Natural killer cell (primary cell): ENCODE results near the gene PLIN5. TPM values are rescaled to one million over a fixed set of nuclear protein-coding genes. Genes with fewer than 3 reads are reported as not detected.
"Not testable (repeated sequence)": the region's sequence is repeated elsewhere in the genome, so short reads cannot be mapped to it uniquely, and the experiment has no call there.

Experiments used
- ATAC-seq, 3 donors: fragments of 150-1000 bp in 2 of 3; fragments of 200-7000 bp in 1 of 3; cut with Tn5 transposase; 1 replicate in 1 of 3; 2 replicates in 2 of 3; pipeline ENCODE4 v1.10.0; 2021; ENCODE audit warnings: mild to moderate bottlenecking in 2 of 3, moderate library complexity in 2 of 3
- DNase-seq, 2 donors: peaks; one replicate each; pipeline versions ENCODE4 v3.0.0 to v3.0.0-alpha.2; 2013 to 2021; ENCODE audit warnings: mixed read lengths in 1 of 2
- H3K27ac ChIP-seq: one replicate; pipeline ENCODE4 v1.5.1; 2013; ENCODE audit warnings: mild to moderate bottlenecking, low read length
- H3K27me3 ChIP-seq: one replicate; pipeline ENCODE4 v1.6.1; 2013; ENCODE audit warnings: low read length; ENCODE audit not compliant: control insufficient read depth, insufficient read depth
- H3K36me3 ChIP-seq: one replicate; pipeline ENCODE4 v1.6.1; 2013; ENCODE audit warnings: low read length; ENCODE audit not compliant: control insufficient read depth, insufficient read depth
- H3K4me1 ChIP-seq: one replicate; pipeline ENCODE4 v1.6.1; 2013; ENCODE audit warnings: low read length; ENCODE audit not compliant: control insufficient read depth, insufficient read depth
- H3K4me3 ChIP-seq: one replicate; pipeline ENCODE4 v1.5.1; 2013; ENCODE audit warnings: low read length
- H3K9me3 ChIP-seq: one replicate; pipeline ENCODE4 v1.6.1; 2013; ENCODE audit warnings: low read length; ENCODE audit not compliant: control insufficient read depth, insufficient read depth
- H3K27ac Mint-ChIP-seq, 2 donors: one replicate each; pipeline ENCODE4 v1.8.0; 2022; ENCODE audit warnings: mild to moderate bottlenecking in 2 of 2, mixed read lengths in 2 of 2, moderate library complexity in 1 of 2
- H3K27me3 Mint-ChIP-seq, 2 donors: one replicate each; pipeline ENCODE4 v1.8.0; 2022; ENCODE audit warnings: low read depth in 2 of 2, mixed read lengths in 2 of 2
- H3K36me3 Mint-ChIP-seq: one replicate; pipeline ENCODE4 v1.8.0; 2022; ENCODE audit warnings: mixed read lengths
- H3K4me1 Mint-ChIP-seq, 2 donors: one replicate each; pipeline ENCODE4 v1.8.0; 2022; ENCODE audit warnings: mixed read lengths in 2 of 2
- H3K4me3 Mint-ChIP-seq: one replicate; pipeline ENCODE4 v1.8.0; 2022; ENCODE audit warnings: mild to moderate bottlenecking, moderate library complexity, mixed read lengths
- H3K9me3 Mint-ChIP-seq, 2 donors: one replicate each; pipeline ENCODE4 v1.8.0; 2022; ENCODE audit warnings: mixed read lengths in 2 of 2
- WGBS: methylation state at CpG from one replicate; pipeline ENCODE4 v1.1.7; 2013; ENCODE audit warnings: missing lambda C conversion rate; ENCODE audit not compliant: insufficient coverage; 5-methylcytosine and 5-hydroxymethylcytosine counted together
- intact Hi-C: fragments of 100-400 bp; cut with micrococcal nuclease; formaldehyde crosslinking; loops from one replicate; pipeline ENCODE4 v1.14.2; 2022
- total RNA-seq, 4 donors: library from RNA; stranded (reverse); fragments of 120-200 nt in 1 of 4; gene quantifications; one replicate each; pipeline versions ENCODE4 v1.2.3 to v1.2.4, GENCODE V29; 2013 to 2022
- TF ChIP-seq, protein P1 (sequence below): fragments of 200-600 bp; IDR thresholded peaks from one replicate; pipeline ENCODE4 v1.8.0; 2022; ENCODE audit warnings: antibody characterized with exemption

PLIN5 gene
- total RNA-seq, 3 donors from 2014 or later (not counting 1 experiment from before 2014, with no cell fraction given), result 0.65 TPM; not detected in 2

DNA sequence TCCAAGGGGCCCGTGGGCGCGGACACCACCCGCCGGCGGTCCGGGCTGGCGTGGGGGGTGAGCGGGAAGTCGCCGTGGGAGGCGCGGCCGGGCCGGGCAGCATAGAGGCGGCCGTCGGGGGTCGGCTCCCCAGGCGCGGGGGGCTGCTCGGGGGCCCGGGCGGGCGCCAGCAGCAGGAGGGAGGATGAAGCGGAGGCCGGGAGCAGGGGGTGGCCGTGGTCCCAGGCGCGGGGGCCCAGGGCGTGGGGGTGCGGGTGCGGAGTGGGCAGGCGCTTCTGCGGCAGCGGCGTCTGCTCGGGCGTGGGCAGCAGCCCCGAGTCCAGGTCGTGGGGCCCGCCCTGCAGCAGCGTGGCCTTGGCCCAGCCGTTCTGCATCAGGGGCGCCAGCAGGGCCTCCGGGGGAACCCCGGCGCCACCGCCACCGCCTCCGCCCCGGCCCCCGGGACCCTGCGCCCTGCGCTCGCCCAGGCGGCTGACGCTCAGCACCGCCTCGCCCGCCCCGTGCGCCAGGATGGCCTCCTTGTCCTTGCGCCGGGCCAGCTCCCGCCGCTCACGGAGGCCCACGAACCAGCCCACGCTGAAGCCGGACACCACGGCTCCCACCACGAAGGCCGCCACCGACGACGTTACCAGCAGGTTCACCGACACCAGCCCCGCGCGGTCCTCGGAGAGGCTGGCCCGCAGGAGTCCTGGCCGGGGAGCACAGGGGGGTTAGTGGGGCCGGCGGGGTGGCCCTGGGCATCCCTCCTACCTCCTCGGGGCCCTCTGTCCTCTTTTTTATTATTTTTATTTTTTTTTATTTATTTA, 9.0 kb upstream of the PLIN5 start:
- no peak overlapping the region for H3K27ac ChIP-seq

GRCh38 chr19:4542896-4543841, 8.1 kb upstream of the PLIN5 start:
- Mint-ChIP-seq H3K4me1 (no peaks in the 10 kb centered on the region), H3K27ac (no peak overlapping the region), H3K9me3 (peaks cover 0 to 2% of the 10 kb centered on the region in 2 donors), H3K36me3 (no peaks in the 10 kb centered on the region), H3K27me3 (peaks cover 0 to 7% of the 10 kb centered on the region in 2 donors), H3K4me3 (no peak overlapping the region)
- Histone ChIP-seq H3K4me1 (peaks cover 13% of the 10 kb centered on the region), H3K27me3 (no peaks in the 10 kb centered on the region), H3K36me3 (no peaks in the 10 kb centered on the region), H3K27ac (peak overlapping the region; percentile 19), H3K4me3 (no peak overlapping the region), H3K9me3 (peaks cover 5% of the 10 kb centered on the region)
- intact Hi-C loops, result no loop called here
- ATAC-seq (no peak), DNase-seq (no peak)
- TF ChIP-seq, protein P1, sequence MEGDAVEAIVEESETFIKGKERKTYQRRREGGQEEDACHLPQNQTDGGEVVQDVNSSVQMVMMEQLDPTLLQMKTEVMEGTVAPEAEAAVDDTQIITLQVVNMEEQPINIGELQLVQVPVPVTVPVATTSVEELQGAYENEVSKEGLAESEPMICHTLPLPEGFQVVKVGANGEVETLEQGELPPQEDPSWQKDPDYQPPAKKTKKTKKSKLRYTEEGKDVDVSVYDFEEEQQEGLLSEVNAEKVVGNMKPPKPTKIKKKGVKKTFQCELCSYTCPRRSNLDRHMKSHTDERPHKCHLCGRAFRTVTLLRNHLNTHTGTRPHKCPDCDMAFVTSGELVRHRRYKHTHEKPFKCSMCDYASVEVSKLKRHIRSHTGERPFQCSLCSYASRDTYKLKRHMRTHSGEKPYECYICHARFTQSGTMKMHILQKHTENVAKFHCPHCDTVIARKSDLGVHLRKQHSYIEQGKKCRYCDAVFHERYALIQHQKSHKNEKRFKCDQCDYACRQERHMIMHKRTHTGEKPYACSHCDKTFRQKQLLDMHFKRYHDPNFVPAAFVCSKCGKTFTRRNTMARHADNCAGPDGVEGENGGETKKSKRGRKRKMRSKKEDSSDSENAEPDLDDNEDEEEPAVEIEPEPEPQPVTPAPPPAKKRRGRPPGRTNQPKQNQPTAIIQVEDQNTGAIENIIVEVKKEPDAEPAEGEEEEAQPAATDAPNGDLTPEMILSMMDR, result no peak
- WGBS, result 72% methylated on average over 75 of the region's 77 CpGs

More for the DNA sequence above, 9.0 kb upstream of the PLIN5 start:
- no peaks in the 10 kb centered on the region for H3K4me1 Mint-ChIP-seq
- no peak overlapping the region for H3K4me3 ChIP-seq
- H3K27me3 Mint-ChIP-seq, result peaks cover 0 to 7% of the 10 kb centered on the region in 2 donors
- no peak overlapping the region for H3K4me3 Mint-ChIP-seq
- intact Hi-C loops, result no loop called here
- TF ChIP-seq, protein P1, result no peak
- 95% methylated on average over 84 of the region's 87 CpGs for WGBS
- no peak overlapping the region for H3K27ac Mint-ChIP-seq
- H3K36me3 Mint-ChIP-seq, result no peaks in the 10 kb centered on the region
- H3K36me3 ChIP-seq, result no peaks in the 10 kb centered on the region
- H3K9me3 ChIP-seq, result peaks cover 5% of the 10 kb centered on the region
- H3K4me1 ChIP-seq, result peaks cover 13% of the 10 kb centered on the region
- H3K9me3 Mint-ChIP-seq, result peaks cover 0 to 2% of the 10 kb centered on the region in 2 donors
- H3K27me3 ChIP-seq, result no peaks in the 10 kb centered on the region
- ATAC-seq (no peak), DNase-seq (no peak)

- H3K27ac ChIP-seq, H3K4me1 Mint-ChIP-seq, H3K4me3 Mint-ChIP-seq, H3K4me3 ChIP-seq, H3K36me3 Mint-ChIP-seq, H3K9me3 Mint-ChIP-seq, ATAC-seq, H3K27me3 Mint-ChIP-seq, H3K36me3 ChIP-seq, H3K27me3 ChIP-seq, intact Hi-C loops, H3K27ac Mint-ChIP-seq, H3K9me3 ChIP-seq, DNase-seq: not testable (repeated sequence)
- H3K4me1 ChIP-seq, result peaks cover 13% of the 10 kb centered on the region
- 93% methylated on average over 12 of the region's 12 CpGs for WGBS
Measured at GRCh38 chr19:4541806-4542145, 6.8 kb upstream of the PLIN5 start.
